Measurements from ENCODE around the gene SLC35F5.

GRCh38 chr2:113780472-113780871 lies 24.0 kb upstream of the SLC35F5 start:
- TF ChIP-seq CTCF (IDR thresholded peaks at IDR 0.05) (no peak), POLR2A (IDR thresholded peaks at IDR 0.05) (no peak)

All from thyroid gland (tissue), 4 donors.